MM.1S (cell line): ENCODE measurements around the gene FSIP1.

Experiments used
- DNase-seq: peaks from one replicate; pipeline ENCODE4 v3.0.0-alpha.2; 2015
- H2AFZ ChIP-seq: fragments of 300-600 bp; sonication (generic); 2 replicates; pipeline ENCODE4 v1.6.0; 2016; ENCODE audit warnings: antibody characterized with exemption, low read length
- H3F3A ChIP-seq: fragments of 300-600 bp; sonication (generic); 2 replicates; pipeline ENCODE4 v1.6.1; 2016; ENCODE audit warnings: mild to moderate bottlenecking, antibody characterized with exemption, low read length, moderate library complexity, mixed read lengths; ENCODE audit not compliant: insufficient read depth
- H3K27ac ChIP-seq: fragments of 300-600 bp; sonication (generic); 2 replicates; pipeline ENCODE4 v1.5.1; 2016; ENCODE audit warnings: mild to moderate bottlenecking, low read length
- H3K27me3 ChIP-seq: fragments of 300-600 bp; sonication (generic); replicated peaks from 2 replicates; pipeline ENCODE4 v1.6.0; 2016; ENCODE audit warnings: low read length; ENCODE audit not compliant: insufficient read depth
- H3K36me3 ChIP-seq: fragments of 300-600 bp; sonication (generic); replicated peaks from 2 replicates; pipeline ENCODE4 v1.6.1; 2016; ENCODE audit warnings: mild to moderate bottlenecking, low read length, mixed read lengths; ENCODE audit not compliant: insufficient read depth
- H3K4me1 ChIP-seq: fragments of 300-600 bp; sonication (generic); 2 replicates; pipeline ENCODE4 v1.6.1; 2016; ENCODE audit warnings: low read length, mixed read lengths
- H3K4me2 ChIP-seq: fragments of 300-600 bp; sonication (generic); 2 replicates; pipeline ENCODE4 v1.6.0; 2016; ENCODE audit warnings: low read depth, low read length
- H3K4me3 ChIP-seq: fragments of 300-600 bp; sonication (generic); 2 replicates; pipeline ENCODE4 v1.5.1; 2016; ENCODE audit warnings: low read length, mixed read lengths
- H3K79me2 ChIP-seq: fragments of 300-600 bp; sonication (generic); 2 replicates; pipeline ENCODE4 v1.6.1; 2016; ENCODE audit warnings: mixed run types, low read length, mixed read lengths
- H3K9ac ChIP-seq: fragments of 300-600 bp; sonication (generic); 2 replicates; pipeline ENCODE4 v1.6.1; 2016; ENCODE audit warnings: low read length, mixed read lengths
- H3K9me2 ChIP-seq: fragments of 300-600 bp; sonication (generic); replicated peaks from 2 replicates; pipeline ENCODE4 v1.6.1; 2016; ENCODE audit warnings: mild to moderate bottlenecking, low read length, mixed read lengths; ENCODE audit not compliant: insufficient read depth
- H3K9me3 ChIP-seq: fragments of 300-600 bp; sonication (generic); replicated peaks from 2 replicates; pipeline ENCODE4 v1.6.1; 2016; ENCODE audit warnings: mild to moderate bottlenecking, low read length, mixed read lengths; ENCODE audit not compliant: insufficient read depth
- H4K20me1 ChIP-seq: fragments of 300-600 bp; sonication (generic); 2 replicates; pipeline ENCODE4 v1.6.1; 2016; ENCODE audit warnings: mild to moderate bottlenecking, low read length, moderate library complexity, mixed read lengths; ENCODE audit not compliant: insufficient read depth
- EZH2 ChIP-seq: fragments of 300-600 bp; sonication (generic); optimal IDR thresholded peaks from 2 replicates; pipeline ENCODE3; 2017; ENCODE audit warnings: low read depth, mild to moderate bottlenecking, antibody characterized with exemption, low read length, mixed read lengths
- EZH2phosphoT487 ChIP-seq: fragments of 300-600 bp; sonication (generic); IDR thresholded peaks from 2 replicates; pipeline ENCODE4 v1.6.1; 2018; ENCODE audit warnings: antibody characterized with exemption, low read length
- TF ChIP-seq, protein P1 (sequence below): fragments of 300-600 bp; sonication (generic); IDR thresholded peaks from 2 replicates; pipeline ENCODE4 v1.5.1; 2016; ENCODE audit warnings: antibody characterized with exemption, low read length, mixed read lengths

FSIP1 gene

GRCh38 chr15:39669241-39669640 is 113.4 kb downstream of the FSIP1 start:
- no peaks in the 10 kb centered on the region for H4K20me1 ChIP-seq
- no peaks in the 10 kb centered on the region for H3K36me3 ChIP-seq
- no peak overlapping the region for H3K9ac ChIP-seq
- H3K27me3 ChIP-seq, result no peaks in the 10 kb centered on the region
- H3K4me1 ChIP-seq, result no peaks in the 10 kb centered on the region
- no peaks in the 10 kb centered on the region for H3K79me2 ChIP-seq
- no peaks in the 10 kb centered on the region for H3F3A ChIP-seq
- DNase-seq, result no peak
- TF ChIP-seq EZH2phosphoT487, result no peak
- TF ChIP-seq, protein P1, sequence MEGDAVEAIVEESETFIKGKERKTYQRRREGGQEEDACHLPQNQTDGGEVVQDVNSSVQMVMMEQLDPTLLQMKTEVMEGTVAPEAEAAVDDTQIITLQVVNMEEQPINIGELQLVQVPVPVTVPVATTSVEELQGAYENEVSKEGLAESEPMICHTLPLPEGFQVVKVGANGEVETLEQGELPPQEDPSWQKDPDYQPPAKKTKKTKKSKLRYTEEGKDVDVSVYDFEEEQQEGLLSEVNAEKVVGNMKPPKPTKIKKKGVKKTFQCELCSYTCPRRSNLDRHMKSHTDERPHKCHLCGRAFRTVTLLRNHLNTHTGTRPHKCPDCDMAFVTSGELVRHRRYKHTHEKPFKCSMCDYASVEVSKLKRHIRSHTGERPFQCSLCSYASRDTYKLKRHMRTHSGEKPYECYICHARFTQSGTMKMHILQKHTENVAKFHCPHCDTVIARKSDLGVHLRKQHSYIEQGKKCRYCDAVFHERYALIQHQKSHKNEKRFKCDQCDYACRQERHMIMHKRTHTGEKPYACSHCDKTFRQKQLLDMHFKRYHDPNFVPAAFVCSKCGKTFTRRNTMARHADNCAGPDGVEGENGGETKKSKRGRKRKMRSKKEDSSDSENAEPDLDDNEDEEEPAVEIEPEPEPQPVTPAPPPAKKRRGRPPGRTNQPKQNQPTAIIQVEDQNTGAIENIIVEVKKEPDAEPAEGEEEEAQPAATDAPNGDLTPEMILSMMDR, result no peak
- TF ChIP-seq EZH2, result no peak
- H3K9me2 ChIP-seq, result no peaks in the 10 kb centered on the region
- no peak overlapping the region for H3K4me3 ChIP-seq
- H2AFZ ChIP-seq, result no peak overlapping the region
- no peak overlapping the region for H3K27ac ChIP-seq
- H3K9me3 ChIP-seq, result no peaks in the 10 kb centered on the region
- no peak overlapping the region for H3K4me2 ChIP-seq

- H3K9me3 ChIP-seq, result no peaks in the 10 kb centered on the region
- H4K20me1 ChIP-seq, result no peaks in the 10 kb centered on the region
- H3K4me1 ChIP-seq, result no peaks in the 10 kb centered on the region
- no peak overlapping the region for H3K27ac ChIP-seq
- H3K9ac ChIP-seq, result no peak overlapping the region
- TF ChIP-seq EZH2, result no peak
- TF ChIP-seq, protein P1, result no peak
- no peak for TF ChIP-seq EZH2phosphoT487
- H3F3A ChIP-seq, result no peaks in the 10 kb centered on the region
- H3K36me3 ChIP-seq, result no peaks in the 10 kb centered on the region
- H3K4me3 ChIP-seq, result no peak overlapping the region
- no peak overlapping the region for H2AFZ ChIP-seq
- no peaks in the 10 kb centered on the region for H3K27me3 ChIP-seq
- DNase-seq, result no peak
- H3K4me2 ChIP-seq, result no peak overlapping the region
- H3K79me2 ChIP-seq, result no peaks in the 10 kb centered on the region
- H3K9me2 ChIP-seq, result no peaks in the 10 kb centered on the region
Measured at GRCh38 chr15:39668457-39668856, 114.2 kb downstream of the FSIP1 start.

- Histone ChIP-seq H4K20me1 (no peaks in the 10 kb centered on the region), H3K4me3 (no peak overlapping the region), H3K4me2 (no peak overlapping the region), H3K27ac (no peak overlapping the region), H3K36me3 (no peaks in the 10 kb centered on the region), H3K27me3 (no peaks in the 10 kb centered on the region), H3K9ac (no peak overlapping the region), H3K9me3 (no peaks in the 10 kb centered on the region), H2AFZ (no peak overlapping the region), H3K79me2 (no peaks in the 10 kb centered on the region), H3K9me2 (no peaks in the 10 kb centered on the region), H3K4me1 (no peaks in the 10 kb centered on the region), H3F3A (no peaks in the 10 kb centered on the region)
- DNase-seq, result no peak
- TF ChIP-seq EZH2 (no peak), EZH2phosphoT487 (no peak)
- TF ChIP-seq, protein P1, result no peak
Measured at GRCh38 chr15:39667382-39668127, 115.1 kb downstream of the FSIP1 start.
